HTR-8/SVneo (cell line): ENCODE results near the gene MRNIP.
A peak's percentile ranks its signal among the peaks of the same experiment; 100 is the strongest.

ENCODE experiments used
- DNase-seq: peaks from one replicate; pipeline ENCODE4 v3.0.0; 2011; ENCODE audit warnings: low spot score, mixed read lengths; ENCODE audit not compliant: insufficient read length
- FAIRE-seq: peaks from 2 replicates; lab custom pipeline; 2011; peaks lifted over from hg19 to GRCh38; lab: Jason Lieb, UNC

Gene MRNIP

DNA sequence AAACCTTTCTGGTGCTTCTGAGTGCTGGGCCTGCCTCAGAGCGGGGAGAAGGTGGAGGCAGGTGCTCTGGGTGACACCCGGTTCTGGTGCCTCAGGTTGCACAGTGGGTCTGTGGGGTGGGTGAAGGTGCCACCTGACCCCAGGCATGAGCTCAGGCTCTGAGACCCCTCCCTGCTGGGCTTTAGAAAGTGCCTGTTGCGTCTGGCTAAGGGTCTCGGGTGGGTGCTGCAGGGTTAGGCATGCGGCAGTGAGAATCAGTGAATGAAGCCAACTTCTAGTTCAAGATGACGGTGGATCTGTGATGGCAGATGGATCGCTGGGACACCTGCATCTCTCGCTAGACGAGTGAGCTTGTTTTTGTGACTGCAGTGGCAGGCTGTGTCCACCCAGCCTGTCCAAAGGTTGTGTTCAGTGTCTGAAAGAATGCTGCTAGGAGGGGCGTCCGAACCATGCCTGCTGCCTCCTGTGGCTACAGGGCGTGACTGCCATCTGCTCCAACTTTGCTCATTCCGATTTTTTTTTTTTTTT is 32.9 kb downstream of the MRNIP start:
- FAIRE-seq, result no peak
- no peak for DNase-seq

DNA sequence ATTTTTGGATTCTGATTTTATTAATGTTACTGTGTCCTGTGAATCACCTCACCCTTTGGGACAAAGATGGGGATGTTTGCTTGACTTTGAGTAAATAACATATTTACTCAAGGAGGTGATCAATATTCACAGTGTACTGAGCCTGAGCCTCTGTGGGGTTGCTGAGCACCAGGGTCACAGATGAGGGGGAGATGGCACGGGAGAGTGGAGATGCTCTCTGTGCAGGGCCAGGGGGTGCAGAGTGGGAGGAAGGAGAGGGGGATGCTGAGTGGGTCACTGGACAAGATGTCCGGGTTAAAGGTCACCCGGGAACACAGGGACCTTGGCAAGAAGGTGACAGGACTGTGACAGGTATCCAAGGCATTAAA is 33.9 kb downstream of the MRNIP start:
- DNase-seq (no peak), FAIRE-seq (no peak)

- DNase-seq, result no peak
- no peak for FAIRE-seq
These were observed 34.5 kb downstream of the MRNIP start for GRCh38 chr5:179823937-179824744.

GRCh38 chr5:179822444-179822990 is 36.1 kb downstream of the MRNIP start:
- DNase-seq, result no peak
- no peak for FAIRE-seq

DNA sequence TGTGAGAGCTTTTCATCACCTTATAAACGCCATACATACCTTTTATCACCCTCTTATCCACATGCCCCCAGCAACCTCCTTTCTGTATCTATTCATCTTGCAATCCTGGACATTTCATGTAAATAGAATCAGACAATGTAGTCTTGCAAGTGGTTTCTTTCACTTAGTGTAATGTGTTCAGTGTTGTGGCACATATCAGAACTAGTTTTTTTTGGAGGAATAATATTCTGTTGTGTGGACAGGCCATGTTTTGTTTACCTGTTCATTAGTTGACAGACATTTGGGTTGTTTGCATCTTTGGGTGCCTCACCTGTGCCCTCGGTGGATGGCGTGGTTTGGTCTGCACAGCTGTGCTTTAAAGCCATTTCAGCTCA is 36.6 kb downstream of the MRNIP start:
- no peak for DNase-seq

GRCh38 chr5:179821298-179822058 is 37.1 kb downstream of the MRNIP start:
- peak; percentile 65 for FAIRE-seq
- peak; percentile 84 for DNase-seq

More for the DNA sequence above, 36.6 kb downstream of the MRNIP start:
- FAIRE-seq, result no peak

- peak; percentile 65 for DNase-seq
- FAIRE-seq, result peak; percentile 74
These were observed 37.9 kb downstream of the MRNIP start, which contains the start of gene SQSTM1 for GRCh38 chr5:179820483-179821297. Gene SQSTM1, plus strand, starts transcription at chr5:179820905. Its CDS starts 32 bp downstream, at chr5:179820937.

- DNase-seq, result no peak
- no peak for FAIRE-seq
These were observed 38.5 kb downstream of the MRNIP start for GRCh38 chr5:179820127-179820482.

DNA sequence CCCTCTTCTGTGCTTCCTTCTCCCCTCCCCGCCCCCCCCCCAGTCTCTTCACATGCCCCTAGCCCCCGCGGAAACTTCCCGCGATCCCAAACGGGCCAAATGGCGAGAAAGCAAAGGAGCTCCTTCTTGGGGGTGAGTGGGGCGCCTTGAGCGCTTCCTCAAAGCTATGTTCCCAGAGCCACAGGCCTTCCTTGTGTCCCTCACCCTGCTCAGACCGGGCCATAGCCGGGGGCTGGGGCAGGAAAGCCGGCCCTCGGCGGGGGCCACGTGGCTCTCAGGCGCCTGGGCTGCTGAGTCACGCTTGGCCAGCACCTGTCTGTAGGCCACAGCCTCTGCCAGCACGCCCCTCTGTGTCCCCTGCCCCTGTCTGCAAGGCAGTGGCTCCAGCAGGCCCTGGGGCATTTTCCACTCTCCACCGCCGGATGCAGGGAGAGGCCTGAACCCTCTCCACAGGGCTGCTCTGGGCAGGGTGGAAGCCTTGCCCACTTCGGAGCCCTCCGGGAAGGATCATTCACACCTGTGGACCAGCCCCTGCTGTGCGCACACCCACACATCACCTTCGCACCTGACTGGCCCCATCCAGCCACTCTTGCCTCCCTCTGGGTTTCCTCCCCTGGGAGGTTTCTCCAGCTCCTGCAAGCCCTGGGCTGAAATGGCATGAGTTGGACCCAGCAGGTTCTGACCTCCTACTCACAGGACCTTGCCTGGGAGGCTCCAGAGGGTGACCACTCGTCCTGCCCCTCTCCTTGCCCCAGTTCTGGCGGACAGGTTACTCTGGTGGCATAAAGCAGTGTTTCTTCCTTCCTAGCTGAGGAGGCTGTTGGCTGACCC is 39.1 kb downstream of the MRNIP start:
- FAIRE-seq, result peak; percentile 26
- peak; percentile 64 for DNase-seq

DNA sequence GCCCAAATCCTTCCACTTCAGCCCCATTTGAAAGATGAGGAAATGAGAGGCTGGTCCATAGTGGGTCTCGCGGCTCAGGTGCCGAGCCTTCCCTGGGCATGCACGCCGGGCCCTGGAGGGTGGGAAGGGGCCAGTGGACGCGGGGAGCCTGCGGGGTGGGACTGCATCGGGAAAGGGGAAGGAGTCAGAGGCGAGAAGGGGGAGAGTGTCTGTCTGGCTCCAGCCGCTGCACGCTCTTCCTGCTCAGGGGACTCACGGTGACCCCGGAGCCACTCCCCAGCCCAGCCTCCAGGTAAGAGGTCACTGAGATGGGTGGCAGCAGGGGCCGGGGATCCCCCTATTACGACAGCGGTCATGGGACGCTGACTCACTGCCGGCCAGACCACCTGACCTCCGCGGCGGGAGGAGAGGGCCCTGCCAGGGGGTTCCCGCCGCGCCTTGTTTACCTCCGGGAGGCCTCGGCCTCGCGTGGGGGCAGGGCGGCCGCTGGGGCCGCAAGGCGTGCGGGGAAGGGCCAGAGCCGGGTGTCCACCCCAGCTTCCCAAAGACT is 39.8 kb downstream of the MRNIP start:
- DNase-seq (peak; percentile 93), FAIRE-seq (no peak)

GRCh38 chr5:179817890-179818745 is 40.5 kb downstream of the MRNIP start:
- DNase-seq (no peak), FAIRE-seq (no peak)

- FAIRE-seq (no peak), DNase-seq (no peak)
These were observed 41.2 kb downstream of the MRNIP start for GRCh38 chr5:179817470-179817840.

- DNase-seq (no peak), FAIRE-seq (no peak)
These were observed 41.7 kb downstream of the MRNIP start for GRCh38 chr5:179816796-179817469.

GRCh38 chr5:179816401-179816795 is 42.2 kb downstream of the MRNIP start:
- FAIRE-seq, result no peak
- no peak for DNase-seq

- no peak for FAIRE-seq
- DNase-seq, result no peak
These were observed 42.9 kb downstream of the MRNIP start for GRCh38 chr5:179815491-179816249.

- DNase-seq (no peak), FAIRE-seq (no peak)
These were observed 44.5 kb downstream of the MRNIP start for GRCh38 chr5:179814090-179814489.
